Kidney glomerular epithelial cell (primary cell): ENCODE measurements around the gene TSR3.

ENCODE experiments used
- DNase-seq: peaks from one replicate; lab custom pipeline; 2025; lab: John Stamatoyannopoulos, UW

Gene TSR3

DNA sequence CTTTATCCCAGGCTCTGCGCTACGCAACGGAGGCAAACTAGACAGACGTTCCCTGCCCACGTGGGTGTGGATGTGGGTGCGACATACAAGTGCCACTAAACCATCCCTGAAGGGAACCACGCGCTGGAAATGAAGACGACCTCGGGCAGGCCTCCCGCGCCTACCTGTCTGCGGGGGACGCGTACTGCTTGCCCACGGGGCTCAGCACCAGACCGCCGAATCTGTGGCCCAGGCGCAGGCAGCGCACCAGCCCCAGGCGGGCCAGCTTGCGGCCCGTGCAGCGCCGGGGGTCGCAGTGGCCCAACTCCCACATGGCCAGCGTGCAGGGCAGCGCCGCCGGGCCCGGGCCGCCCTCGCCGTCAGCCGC lies 480 bp downstream of the TSR3 start:
- DNase-seq = no peak

DNA sequence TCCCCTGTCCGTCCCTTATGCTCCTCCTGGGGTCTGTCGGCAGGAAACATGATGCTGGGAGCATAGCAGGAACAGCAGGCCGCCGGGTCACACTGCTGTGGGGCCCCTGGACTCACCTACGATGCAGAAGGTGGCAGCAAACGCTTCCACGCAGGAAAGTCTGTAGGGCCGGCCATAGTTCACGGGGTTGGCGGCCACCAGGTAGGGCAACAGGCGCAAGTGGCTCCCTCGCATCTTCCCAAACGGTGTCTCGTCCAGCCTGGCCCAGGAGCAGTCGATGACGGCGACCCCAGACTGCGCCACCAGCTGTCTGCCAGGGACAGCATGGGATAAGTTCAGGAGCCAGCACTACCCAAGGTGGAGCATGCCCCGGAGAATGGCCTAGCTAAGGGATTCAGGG lies 987 bp downstream of the TSR3 start:
- no peak for DNase-seq

- no peak for DNase-seq
These were observed 1.7 kb downstream of the TSR3 start for GRCh38 chr16:1349951-1350350.

DNA sequence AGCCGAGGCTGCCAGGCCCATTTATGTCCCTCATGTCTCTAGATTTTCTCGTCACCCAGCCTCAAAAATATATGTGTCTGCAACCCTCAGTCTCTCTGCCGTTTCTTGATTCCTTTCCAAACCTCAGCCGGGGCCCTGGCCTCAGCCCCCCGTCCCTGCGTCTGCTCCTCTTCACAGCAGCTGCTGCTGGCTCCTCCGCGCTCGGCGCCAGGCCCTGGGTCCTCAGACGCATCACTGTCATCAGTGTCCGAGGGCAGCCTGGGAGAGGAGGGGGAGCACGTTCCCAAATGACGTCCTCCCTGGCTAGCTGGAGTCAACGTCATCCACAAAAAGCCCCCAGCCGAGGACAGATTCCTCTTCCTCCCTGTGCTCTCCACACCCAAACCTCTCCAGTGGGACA lies 2.3 kb downstream of the TSR3 start:
- no peak for DNase-seq

GRCh38 chr16:1348926-1349325 lies 2.8 kb downstream of the TSR3 start:
- DNase-seq = no peak

DNA sequence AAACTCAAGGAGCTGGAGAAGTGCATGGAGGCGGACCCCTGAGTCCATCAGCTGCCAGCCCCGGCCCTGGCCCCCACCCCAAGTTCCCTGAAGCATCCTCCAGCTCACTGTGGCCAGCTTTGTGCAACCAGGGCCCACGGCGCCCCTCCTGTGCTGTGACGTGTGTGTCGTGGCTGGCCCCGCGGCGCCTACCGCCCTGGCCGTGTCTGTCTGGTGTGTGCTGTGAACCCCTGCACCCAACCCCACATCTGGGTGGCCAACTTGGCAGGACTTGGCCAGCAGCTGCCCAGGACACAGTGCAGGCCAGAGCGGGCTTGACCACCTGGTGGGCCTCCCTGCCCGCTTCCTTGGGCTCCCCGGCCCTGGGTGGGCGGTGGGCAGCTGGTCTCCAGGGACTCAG lies 3.2 kb downstream of the TSR3 start:
- DNase-seq = no peak

DNA sequence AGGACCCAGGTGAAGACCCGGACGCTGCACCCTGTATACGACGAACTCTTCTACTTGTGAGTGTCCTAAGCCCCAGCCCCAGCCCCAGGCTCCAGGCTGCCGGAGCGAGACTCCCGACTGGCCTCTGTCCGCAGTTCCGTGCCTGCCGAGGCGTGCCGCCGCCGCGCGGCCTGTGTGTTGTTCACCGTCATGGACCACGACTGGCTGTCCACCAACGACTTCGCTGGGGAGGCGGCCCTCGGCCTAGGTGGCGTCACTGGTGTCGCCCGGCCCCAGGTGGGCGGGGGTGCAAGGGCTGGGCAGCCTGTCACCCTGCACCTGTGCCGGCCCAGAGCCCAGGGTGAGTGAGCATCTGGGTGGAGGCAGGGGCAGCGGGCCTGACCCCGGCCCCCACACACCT lies 3.7 kb downstream of the TSR3 start:
- no peak for DNase-seq

DNA sequence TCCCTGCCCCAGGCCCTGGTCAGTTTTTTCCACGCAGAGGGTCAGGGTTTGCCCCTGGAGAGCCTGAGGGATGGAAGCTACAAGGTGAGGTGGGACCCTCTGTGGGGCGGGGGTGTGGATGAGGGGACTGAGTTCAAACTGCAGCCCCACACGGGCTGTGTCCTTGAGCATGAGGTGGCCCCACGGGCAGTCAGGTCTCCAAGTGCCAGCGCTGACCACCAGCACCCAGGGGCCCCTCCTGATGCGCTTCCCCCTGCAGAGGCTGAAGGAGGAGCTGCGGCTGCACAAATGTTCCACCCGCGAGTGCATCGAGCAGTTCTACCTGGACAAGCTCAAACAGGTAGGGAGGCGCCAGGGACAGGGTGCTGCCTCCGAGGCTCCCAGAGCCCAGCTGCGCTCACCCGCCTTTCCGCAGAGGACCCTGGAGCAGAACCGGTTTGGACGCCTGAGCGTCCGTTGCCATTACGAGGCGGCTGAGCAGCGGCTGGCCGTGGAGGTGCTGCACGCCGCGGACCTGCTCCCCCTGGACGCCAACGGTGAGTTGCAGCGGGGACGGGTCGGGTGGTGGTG lies 4.3 kb downstream of the TSR3 start:
- no peak for DNase-seq

- DNase-seq = no peak
These were observed 5.0 kb downstream of the TSR3 start for GRCh38 chr16:1346422-1347285.

- no peak for DNase-seq
These were observed 5.8 kb downstream of the TSR3 start for GRCh38 chr16:1345651-1346421.

GRCh38 chr16:1345087-1345486 lies 6.6 kb downstream of the TSR3 start:
- no peak for DNase-seq

GRCh38 chr16:1344499-1344898 lies 7.2 kb downstream of the TSR3 start:
- DNase-seq = no peak

GRCh38 chr16:1343428-1344242 lies 8.0 kb downstream of the TSR3 start:
- DNase-seq = no peak

DNA sequence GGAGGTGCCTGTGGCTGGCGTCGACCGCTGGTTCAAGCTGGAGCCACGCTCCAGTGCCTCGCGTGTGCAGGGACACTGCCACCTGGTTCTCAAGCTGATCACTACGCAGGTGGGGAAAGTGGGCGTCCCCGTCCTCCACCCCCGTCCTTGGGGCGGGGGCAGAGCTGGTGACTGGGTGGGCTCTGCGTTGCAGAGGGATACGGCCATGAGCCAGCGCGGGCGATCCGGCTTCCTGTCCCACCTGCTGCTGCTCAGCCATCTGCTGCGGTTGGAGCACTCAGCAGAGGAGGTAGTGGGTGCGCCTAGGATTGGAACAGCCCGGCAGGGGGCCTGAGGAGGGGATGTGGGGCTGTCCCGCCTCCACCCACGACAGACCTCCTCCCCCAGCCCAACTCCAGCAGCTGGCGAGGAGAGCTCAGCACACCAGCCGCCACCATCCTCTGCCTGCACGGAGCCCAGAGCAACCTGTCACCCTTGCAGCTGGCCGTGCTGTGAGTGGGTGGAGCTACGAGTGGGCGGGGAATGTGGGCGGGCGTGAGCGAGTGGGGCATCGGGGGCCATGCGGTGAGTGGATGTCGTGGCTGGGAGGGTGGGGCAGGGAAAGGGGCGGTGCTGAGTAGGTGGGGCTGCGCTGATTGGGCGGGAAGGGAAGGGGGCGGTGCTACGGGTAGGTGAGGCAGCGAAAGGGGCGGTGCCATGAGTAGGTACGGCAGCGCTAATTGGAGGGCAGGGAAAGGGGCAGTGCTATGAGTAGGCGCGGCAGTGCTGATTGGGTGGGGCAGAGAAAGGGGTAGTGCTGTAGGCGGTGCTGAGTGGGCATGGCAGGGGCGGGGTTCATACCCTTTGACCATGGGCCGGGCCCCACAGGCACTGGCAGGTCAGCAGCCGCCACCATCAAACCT lies 8.9 kb downstream of the TSR3 start:
- peak; percentile 97 for DNase-seq

DNA sequence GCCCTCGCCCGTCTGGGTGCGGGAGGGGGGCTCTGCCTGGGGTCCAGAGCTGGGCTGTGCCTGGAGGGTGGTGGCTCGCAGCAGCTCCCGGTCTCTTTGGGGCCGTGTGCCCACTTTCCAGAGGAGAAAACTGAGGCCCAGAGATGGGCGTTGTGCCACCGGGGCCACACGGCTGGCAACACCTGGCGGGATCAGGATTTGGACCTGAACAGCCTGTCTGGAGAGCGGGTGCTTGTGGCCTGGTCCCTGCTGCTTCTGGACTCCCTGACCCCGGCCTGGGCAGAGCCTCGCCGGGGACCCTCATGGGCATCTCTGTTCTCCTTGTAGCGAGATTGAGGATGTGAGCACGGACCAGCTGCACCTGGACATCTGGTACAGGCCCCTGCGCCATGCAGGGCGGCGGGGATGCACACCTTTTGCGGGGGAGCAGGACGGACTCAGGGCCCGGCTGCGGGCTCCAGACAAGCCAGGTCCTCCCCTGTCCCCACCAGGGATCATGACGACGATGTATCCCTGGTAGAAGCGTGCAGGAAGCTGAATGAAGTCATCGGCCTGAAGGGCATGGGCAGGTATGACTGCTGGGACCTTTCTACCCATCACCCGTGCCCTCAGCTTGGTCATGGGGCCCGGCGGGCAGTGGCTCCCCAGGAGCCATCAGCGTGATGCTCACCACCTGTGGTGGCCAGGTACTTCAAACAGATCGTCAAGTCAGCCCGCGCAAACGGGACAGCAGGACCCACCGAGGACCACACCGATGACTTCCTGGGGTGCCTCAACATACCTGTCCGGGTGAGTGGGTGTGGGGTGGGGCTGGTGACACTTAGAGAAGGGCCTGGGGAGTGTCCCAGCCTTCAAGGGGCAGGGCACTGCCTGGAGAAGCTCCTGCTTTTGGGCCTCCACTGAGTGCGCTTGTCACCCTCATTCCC lies 9.9 kb downstream of the TSR3 start:
- no peak for DNase-seq

- DNase-seq = no peak
These were observed 10.8 kb downstream of the TSR3 start for GRCh38 chr16:1340730-1341494.

DNA sequence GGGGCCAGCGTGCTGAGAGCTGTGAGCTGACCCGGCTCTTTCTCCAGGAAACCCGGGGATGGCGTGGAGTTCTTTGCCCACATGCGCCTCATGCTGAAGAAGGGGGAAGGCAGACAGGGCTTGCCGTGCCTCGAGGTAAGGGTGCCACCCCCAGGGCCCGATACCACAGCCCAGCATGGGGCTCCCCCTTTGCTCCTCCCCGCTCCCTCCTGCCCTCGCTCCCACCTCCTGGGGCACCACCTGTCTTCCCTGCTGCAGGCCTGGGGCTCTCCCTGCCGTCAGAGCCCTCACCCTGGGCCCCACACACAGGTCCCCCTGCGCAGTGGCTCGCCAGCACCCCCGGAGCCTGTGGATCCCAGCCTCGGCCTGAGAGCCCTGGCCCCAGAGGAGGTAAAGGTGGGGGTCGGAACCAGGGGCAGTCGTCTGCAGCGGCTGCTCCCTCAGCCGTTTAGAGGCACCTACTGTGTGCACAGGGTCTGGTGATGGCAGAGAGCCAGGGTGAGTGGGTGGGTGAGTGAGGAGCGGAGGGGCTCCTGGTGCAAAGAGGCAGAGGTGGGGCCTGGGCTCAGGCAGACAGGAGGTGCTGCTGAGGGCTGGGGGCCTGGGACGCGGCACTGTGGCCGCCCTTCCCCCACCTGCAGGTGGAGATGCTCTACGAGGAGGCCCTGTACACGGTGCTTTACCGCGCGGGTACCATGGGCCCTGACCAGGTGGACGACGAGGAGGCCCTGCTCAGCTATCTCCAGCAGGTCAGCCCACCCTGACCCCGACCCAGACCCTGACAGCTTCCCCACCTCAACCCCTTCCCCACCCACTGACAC lies 12.6 kb downstream of the TSR3 start:
- no peak for DNase-seq

GRCh38 chr16:1338119-1338730 lies 13.5 kb downstream of the TSR3 start:
- DNase-seq = no peak
